IMR-90 (cell line): ENCODE measurements around the gene AOPEP. TPM values are rescaled to one million over a fixed set of nuclear protein-coding genes. Genes with fewer than 3 reads are reported as not detected.

ENCODE experiments used
- ATAC-seq: fragments of 200-7000 bp; cut with Tn5 transposase; 2 replicates; pipeline ENCODE4 v1.9.1; 2020; ENCODE audit warnings: low read depth, mild to moderate bottlenecking, moderate library complexity
- BruUV-seq: library from RNA; stranded (reverse); fragments of 400-500 nt; replicated peaks from 2 replicates; lab custom pipeline; 2021; lab: Mats Ljungman, UMichigan
- CTCF ChIA-PET: fragments of 300-600 bp; formaldehyde crosslinking; extraction: SDS; loops from one replicate; lab custom pipeline; 2021; ENCODE audit warnings: antibody characterized with exemption; lab: Yijun Ruan, JAX
- POLR2A ChIA-PET: fragments of 300-600 bp; sonication (Branson Sonifier 250); formaldehyde crosslinking; loops from one replicate; lab custom pipeline; 2022; ENCODE audit warnings: antibody characterized with exemption; ENCODE audit not compliant: unreplicated experiment; lab: Charles Lee
- DNase-seq: peaks from one replicate; pipeline ENCODE4 v3.0.0; 2013
- H2AFZ ChIP-seq: replicated peaks from 2 replicates; pipeline ENCODE3; 2013; ENCODE audit warnings: low read length, mild to moderate bottlenecking; ENCODE audit not compliant: poor library complexity
- H2AK5ac ChIP-seq: 2 replicates; pipeline ENCODE4 v1.6.1; 2013; ENCODE audit warnings: low read depth, low read length, inconsistent platforms
- H2AK9ac ChIP-seq: replicated peaks from 2 replicates; pipeline ENCODE3; 2013; ENCODE audit warnings: mild to moderate bottlenecking, low read depth, low read length, moderate library complexity; ENCODE audit not compliant: poor library complexity
- H2BK120ac ChIP-seq: 2 replicates; pipeline ENCODE4 v1.6.1; 2013; ENCODE audit warnings: low read depth, low read length, inconsistent platforms
- H2BK15ac ChIP-seq: 3 replicates; pipeline ENCODE4 v1.6.1; 2013; ENCODE audit warnings: low read depth, low read length, inconsistent platforms
- H2BK20ac ChIP-seq: 2 replicates; pipeline ENCODE4 v1.6.1; 2013; ENCODE audit warnings: low read depth, mild to moderate bottlenecking, inconsistent platforms, low read length, moderate library complexity
- H2BK5ac ChIP-seq: 2 replicates; pipeline ENCODE4 v1.6.1; 2013; ENCODE audit warnings: mild to moderate bottlenecking, low read depth, low read length, inconsistent platforms; ENCODE audit not compliant: poor library complexity, severe bottlenecking
- H3K14ac ChIP-seq: replicated peaks from 2 replicates; pipeline ENCODE4 v1.6.1; 2013; ENCODE audit warnings: low read depth, low read length, inconsistent platforms
- H3K18ac ChIP-seq: 2 replicates; pipeline ENCODE4 v1.6.1; 2013; ENCODE audit warnings: low read depth, low read length, control low read depth
- H3K23ac ChIP-seq: 2 replicates; pipeline ENCODE4 v1.6.1; 2013; ENCODE audit warnings: low read depth, low read length, inconsistent platforms
- H3K27ac ChIP-seq: 2 replicates; pipeline ENCODE4 v1.5.1; 2013; ENCODE audit warnings: mild to moderate bottlenecking, control low read depth, low read length; ENCODE audit not compliant: insufficient read depth
- H3K27me3 ChIP-seq: 2 replicates; pipeline ENCODE4 v1.6.1; 2013; ENCODE audit warnings: low read length; ENCODE audit not compliant: control insufficient read depth, insufficient read depth
- H3K36me3 ChIP-seq: 2 replicates; pipeline ENCODE4 v1.6.1; 2013; ENCODE audit warnings: low read length, mixed read lengths; ENCODE audit not compliant: control insufficient read depth, insufficient read depth
- H3K4ac ChIP-seq: 2 replicates; pipeline ENCODE4 v1.6.1; 2013; ENCODE audit warnings: low read depth, low read length, inconsistent platforms
- H3K4me1 ChIP-seq: 2 replicates; pipeline ENCODE4 v1.6.1; 2013; ENCODE audit warnings: low read length, mixed read lengths; ENCODE audit not compliant: control insufficient read depth, insufficient read depth
- H3K4me2 ChIP-seq: 2 replicates; pipeline ENCODE4 v1.6.1; 2013; ENCODE audit warnings: low read depth, mild to moderate bottlenecking, control low read depth, low read length, moderate library complexity
- H3K4me3 ChIP-seq: 2 replicates; pipeline ENCODE4 v1.5.1; 2013; ENCODE audit warnings: low read depth, mild to moderate bottlenecking, control low read depth, low read length, moderate library complexity; ENCODE audit not compliant: insufficient read depth
- H3K56ac ChIP-seq: 2 replicates; pipeline ENCODE4 v1.6.1; 2013; ENCODE audit warnings: low read length, inconsistent platforms; ENCODE audit not compliant: insufficient read depth; ENCODE audit errors: extremely low read depth
- H3K79me1 ChIP-seq, 2 experiments: 2 replicates each; pipeline ENCODE4 v1.6.1; 2013; ENCODE audit warnings: low read length in 2 of 2, inconsistent platforms in 1 of 2, low read depth in 1 of 2
- H3K9ac ChIP-seq: 2 replicates; pipeline ENCODE4 v1.6.1; 2013; ENCODE audit warnings: low read depth, low read length, control low read depth
- H3K9me1 ChIP-seq: 2 replicates; pipeline ENCODE4 v1.6.1; 2013; ENCODE audit warnings: low read length, inconsistent platforms; ENCODE audit not compliant: insufficient read depth
- H3K9me3 ChIP-seq: 2 replicates; pipeline ENCODE4 v1.6.1; 2013; ENCODE audit warnings: low read length; ENCODE audit not compliant: control insufficient read depth, insufficient read depth
- H4K20me1 ChIP-seq: 2 replicates; pipeline ENCODE4 v1.6.1; 2013; ENCODE audit warnings: low read length, inconsistent platforms; ENCODE audit not compliant: insufficient read depth
- H4K5ac ChIP-seq: 2 replicates; pipeline ENCODE4 v1.6.1; 2013; ENCODE audit warnings: mild to moderate bottlenecking, low read depth, low read length, control low read depth
- H4K8ac ChIP-seq, 2 experiments: 2 replicates each; pipeline ENCODE4 v1.6.1; 2013; ENCODE audit warnings: low read depth in 2 of 2, low read length in 2 of 2, control low read depth in 1 of 2, inconsistent platforms in 1 of 2
- H4K91ac ChIP-seq: 2 replicates; pipeline ENCODE4 v1.6.1; 2013; ENCODE audit warnings: low read depth, low read length, inconsistent platforms; ENCODE audit not compliant: insufficient read depth
- CEBPB ChIP-seq: IDR thresholded peaks from 2 replicates; pipeline ENCODE4 v1.6.1; 2012; ENCODE audit warnings: low read depth, low read length, improper control_type of control experiment
- MAFK ChIP-seq: IDR thresholded peaks from 2 replicates; pipeline ENCODE4 v1.6.1; 2012; ENCODE audit warnings: low read depth, low read length, improper control_type of control experiment
- WGBS, 2 experiments: methylation state at CpG; one replicate each; pipeline versions ENCODE4 v1.1.5 to v1.1.7; 2013; ENCODE audit warnings: missing lambda C conversion rate in 2 of 2; ENCODE audit not compliant: insufficient read length in 1 of 2; ENCODE audit errors: extremely low coverage in 2 of 2; 5-methylcytosine and 5-hydroxymethylcytosine counted together
- dilution Hi-C: fragments of 300-500 bp; cut with HindIII; formaldehyde crosslinking; loops from one replicate; pipeline ENCODE4 v1.14.3; 2018; ENCODE audit warnings: low sequenced_read_pairs; ENCODE audit not compliant: unreplicated experiment
- in situ Hi-C: fragments of 300-500 bp; cut with MboI; formaldehyde crosslinking; loops from 3 replicates; pipeline ENCODE4 v1.14.3; 2019; ENCODE audit warnings: low sequenced_read_pairs, inconsistent platforms, mixed read lengths
- intact Hi-C: fragments of 100-400 bp; cut with micrococcal nuclease; formaldehyde crosslinking; loops from 2 replicates; pipeline ENCODE4 v1.10.0; 2022
- polyA plus RNA-seq, 3 experiments: library from polyadenylated mRNA; depleted of rRNA; stranded (reverse); fragments of >200 nt; gene quantifications; 2 replicates each; pipeline ENCODE4 v1.2.3, GENCODE V29; 2012; ENCODE audit warnings: low replicate concordance in 1 of 3
- total RNA-seq: library from RNA; depleted of rRNA; stranded (reverse); fragments of >200 nt; gene quantifications from 2 replicates; pipeline ENCODE4 v1.2.3, GENCODE V29; 2012

The AOPEP gene
- total and polyA plus RNA-seq, 2 of the 4 experiments (the other 2 are of a cell fraction): 34.9 to 38.7 TPM

DNA sequence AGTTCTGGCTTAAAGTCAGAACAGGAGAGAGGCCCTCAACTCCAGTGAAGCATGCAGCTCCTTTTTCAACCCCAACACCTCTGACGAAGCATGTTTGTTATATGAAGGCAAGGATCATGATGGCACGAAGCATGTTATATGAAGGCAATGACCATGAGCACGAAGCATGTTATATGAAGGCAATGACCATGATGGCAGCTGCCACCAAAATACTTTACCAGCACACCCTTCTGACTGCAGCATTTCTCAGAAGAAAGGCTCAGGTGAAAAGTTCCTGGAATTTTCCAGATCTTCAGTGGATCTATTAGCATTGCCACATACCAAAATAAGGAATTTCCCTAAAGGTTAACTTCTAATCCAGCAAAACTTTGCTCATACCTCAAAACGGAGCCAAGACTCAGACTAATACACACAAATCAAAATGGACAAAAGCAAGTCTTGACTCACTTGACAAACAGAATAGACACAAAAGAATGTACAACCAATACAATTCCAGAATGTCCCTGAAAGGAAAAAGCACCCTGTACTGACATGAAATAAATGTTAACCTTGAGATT, 373.6 kb downstream of the AOPEP start:
- Histone ChIP-seq H3K9me1 (peaks cover 26% of the 10 kb centered on the region), H2AK9ac (no peak overlapping the region), H4K91ac (no peak overlapping the region), H3K18ac (peak overlapping the region; percentile 6; the same call in 1 of the 2 replicates), H2BK5ac (no peak overlapping the region), H3K9me3 (no peaks in the 10 kb centered on the region), H2AK5ac (no peak overlapping the region), H3K79me1 (peaks cover 8 to 37% of the 10 kb centered on the region in 2 experiments), H2BK20ac (no peak overlapping the region), H3K9ac (no peak overlapping the region), H3K27ac (0 out of 2 replicates have a peak overlapping the region, but pooled peaks have one; percentile 10), H3K14ac (peak overlapping the region; percentile 81), H3K4ac (0 out of 2 replicates have a peak overlapping the region, but pooled peaks have one; percentile 24), H3K56ac (no peak overlapping the region), H2BK120ac (peak overlapping the region; percentile 16; the same call in 1 of the 2 replicates), H4K8ac (peak overlapping the region in 1 of 2 experiments; percentile 43; a peak in 1 of 4 replicates), H3K23ac (peak overlapping the region; percentile 29; the same call in 1 of the 2 replicates), H2BK15ac (no peak overlapping the region), H3K4me2 (no peak overlapping the region), H3K4me3 (no peak overlapping the region), H2AFZ (no peak overlapping the region), H3K27me3 (no peaks in the 10 kb centered on the region), H3K36me3 (peaks cover 24% of the 10 kb centered on the region; the same call in 1 of the 2 replicates), H3K4me1 (peaks cover 16% of the 10 kb centered on the region), H4K5ac (no peak overlapping the region), H4K20me1 (no peaks in the 10 kb centered on the region)
- DNase-seq (peak; percentile 53), ATAC-seq (peak; percentile 22; the same call in 1 of the 2 replicates)
- TF ChIP-seq CEBPB (peak; percentile 30; the same call in 1 of the 2 replicates), MAFK (no peak)
- ChIA-PET POLR2A (no interaction called here), CTCF (no interaction called here)
- intact Hi-C loops: no loop called here
- no TSS peak for BruUV-seq
- no CpG with 5 or more reads among the region's 4 CpGs for WGBS, 2 experiments
- in situ Hi-C loops: no loop called here
- dilution Hi-C loops: no loop called here
